Esophagus squamous epithelium (tissue), 4 donors: ENCODE data around the gene RFPL1.

Experiments used
- CTCF ChIP-seq, 6 experiments: fragments of 450-650 bp in 4 of 6; fragments of 200-600 bp in 2 of 6; sonication (generic) in 2 of 6; IDR thresholded peaks; one replicate each; pipeline ENCODE4 v1.5.1; 2016 to 2019; ENCODE audit warnings: antibody characterized with exemption in 6 of 6, mild to moderate bottlenecking in 4 of 6, moderate library complexity in 4 of 6
- POLR2A ChIP-seq, 4 donors: fragments of 450-650 bp; IDR thresholded peaks; one replicate each; pipeline ENCODE4 v1.6.1; 2017; ENCODE audit warnings: antibody characterized with exemption in 4 of 4, mild to moderate bottlenecking in 4 of 4, moderate library complexity in 3 of 4

DNA sequence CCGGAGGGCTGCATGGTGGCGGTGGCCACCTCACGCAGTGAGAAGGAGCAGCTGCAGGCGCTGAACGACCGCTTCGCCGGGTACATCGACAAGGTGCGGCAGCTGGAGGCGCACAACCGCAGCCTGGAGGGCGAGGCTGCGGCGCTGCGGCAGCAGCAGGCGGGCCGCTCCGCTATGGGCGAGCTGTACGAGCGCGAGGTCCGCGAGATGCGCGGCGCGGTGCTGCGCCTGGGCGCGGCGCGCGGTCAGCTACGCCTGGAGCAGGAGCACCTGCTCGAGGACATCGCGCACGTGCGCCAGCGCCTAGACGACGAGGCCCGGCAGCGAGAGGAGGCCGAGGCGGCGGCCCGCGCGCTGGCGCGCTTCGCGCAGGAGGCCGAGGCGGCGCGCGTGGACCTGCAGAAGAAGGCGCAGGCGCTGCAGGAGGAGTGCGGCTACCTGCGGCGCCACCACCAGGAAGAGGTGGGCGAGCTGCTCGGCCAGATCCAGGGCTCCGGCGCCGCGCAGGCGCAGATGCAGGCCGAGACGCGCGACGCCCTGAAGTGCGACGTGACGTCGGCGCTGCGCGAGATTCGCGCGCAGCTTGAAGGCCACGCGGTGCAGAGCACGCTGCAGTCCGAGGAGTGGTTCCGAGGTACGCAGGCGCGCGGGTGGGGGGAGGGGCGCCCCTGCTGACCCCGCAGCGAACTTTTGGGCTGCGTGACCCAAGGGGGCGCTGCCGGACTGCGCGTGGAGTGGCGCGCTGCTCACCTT lies 42.3 kb downstream of the RFPL1 start:
- no peak for TF ChIP-seq CTCF (IDR thresholded peaks at IDR 0.05)
- no peak for TF ChIP-seq POLR2A (IDR thresholded peaks at IDR 0.05)
